ENCODE measurements around the gene PDE2A. TPM values are rescaled to one million over a fixed set of nuclear protein-coding genes. Genes with fewer than 3 reads are reported as not detected.

The PDE2A gene
- total RNA-seq, 1 donor, result 0.36 TPM

DNA sequence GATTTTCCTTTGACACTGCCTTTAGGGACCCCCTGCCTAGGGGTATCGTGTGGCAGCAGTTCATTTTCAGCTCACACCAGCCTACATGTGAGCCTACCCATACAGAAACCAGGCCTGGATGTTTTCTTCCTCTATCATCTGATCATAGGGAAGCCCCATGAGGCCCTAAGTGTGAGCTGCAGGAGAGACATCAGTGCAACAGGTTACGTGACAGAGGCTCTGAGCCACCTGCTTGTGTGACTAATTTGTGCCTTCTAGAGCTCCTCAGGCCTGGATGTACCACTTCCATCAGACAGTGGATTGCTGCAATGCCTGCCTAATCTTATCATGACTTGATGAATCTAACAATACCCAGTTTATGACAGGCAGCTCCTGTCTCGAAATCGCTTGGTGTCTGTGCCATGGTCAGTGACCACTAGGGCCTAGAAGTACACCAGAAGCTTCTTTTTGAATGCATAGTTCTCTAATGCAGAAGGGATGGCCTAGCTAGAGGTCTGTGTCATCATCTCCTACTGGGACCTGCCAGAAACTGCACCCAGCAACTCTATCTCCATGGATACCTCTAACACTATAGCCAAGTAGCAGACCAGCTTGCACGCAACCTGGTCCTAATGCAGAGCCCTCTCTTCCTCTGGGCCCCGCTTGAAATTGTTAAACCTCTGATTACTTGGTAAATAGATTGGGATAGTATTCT lies 130.2 kb downstream of the PDE2A start:
- Histone ChIP-seq H3K36me3 (ENCODE audit: insufficient read depth, low read length) (no peaks in the 10 kb centered on the region), H2AFZ (ENCODE audit: low read length) (no peak overlapping the region), H3K9me3 (ENCODE audit: low read depth, low read length) (no peaks in the 10 kb centered on the region), H4K20me1 (ENCODE audit: insufficient read depth, low read length) (no peaks in the 10 kb centered on the region), H3K4me1 (ENCODE audit: insufficient read depth, low read length) (no peaks in the 10 kb centered on the region), H3K27ac (ENCODE audit: low read depth, low read length) (no peak overlapping the region), H3K79me2 (ENCODE audit: insufficient read depth, low read length) (no peaks in the 10 kb centered on the region), H3K4me2 (ENCODE audit: insufficient read depth, low read length) (no peak overlapping the region), H3K4me3 (ENCODE audit: insufficient read depth, low read length) (no peak overlapping the region), H3K27me3 (ENCODE audit: insufficient read depth, low read length) (peaks cover 60% of the 10 kb centered on the region)
- no peak for DNase-seq (ENCODE audit: insufficient read length, low spot score, missing footprints)
- no peak for TF ChIP-seq CTCF (IDR thresholded peaks at IDR 0.05; ENCODE audit: extremely low read depth, low read depth, low read length)

- Histone ChIP-seq H4K20me1 (ENCODE audit: insufficient read depth, low read length) (no peaks in the 10 kb centered on the region), H3K27me3 (ENCODE audit: insufficient read depth, low read length) (peaks cover 57% of the 10 kb centered on the region), H3K36me3 (ENCODE audit: insufficient read depth, low read length) (no peaks in the 10 kb centered on the region), H3K4me2 (ENCODE audit: insufficient read depth, low read length) (no peak overlapping the region), H3K9me3 (ENCODE audit: low read depth, low read length) (no peaks in the 10 kb centered on the region), H3K27ac (ENCODE audit: low read depth, low read length) (no peak overlapping the region), H3K79me2 (ENCODE audit: insufficient read depth, low read length) (no peaks in the 10 kb centered on the region), H3K4me3 (ENCODE audit: insufficient read depth, low read length) (no peak overlapping the region), H3K4me1 (ENCODE audit: insufficient read depth, low read length) (no peaks in the 10 kb centered on the region), H2AFZ (ENCODE audit: low read length) (no peak overlapping the region)
- TF ChIP-seq CTCF (IDR thresholded peaks at IDR 0.05; ENCODE audit: extremely low read depth, low read depth, low read length), result no peak
- DNase-seq (ENCODE audit: insufficient read length, low spot score, missing footprints), result no peak
These were observed 132.8 kb downstream of the PDE2A start for GRCh38 chr11:72541257-72541974.

- H2AFZ ChIP-seq (ENCODE audit: low read length), result no peak overlapping the region
- H3K9me3 ChIP-seq (ENCODE audit: low read depth, low read length), result no peaks in the 10 kb centered on the region
- no peak overlapping the region for H3K27ac ChIP-seq (ENCODE audit: low read depth, low read length)
- H3K36me3 ChIP-seq (ENCODE audit: insufficient read depth, low read length), result no peaks in the 10 kb centered on the region
- H3K4me1 ChIP-seq (ENCODE audit: insufficient read depth, low read length), result peaks cover 7% of the 10 kb centered on the region
- H3K79me2 ChIP-seq (ENCODE audit: insufficient read depth, low read length), result no peaks in the 10 kb centered on the region
- no peak overlapping the region for H3K4me2 ChIP-seq (ENCODE audit: insufficient read depth, low read length)
- DNase-seq (ENCODE audit: insufficient read length, low spot score, missing footprints), result no peak
- H3K4me3 ChIP-seq (ENCODE audit: insufficient read depth, low read length), result no peak overlapping the region
- H3K27me3 ChIP-seq (ENCODE audit: insufficient read depth, low read length), result peaks cover 43% of the 10 kb centered on the region
- TF ChIP-seq CTCF (IDR thresholded peaks at IDR 0.05; ENCODE audit: extremely low read depth, low read depth, low read length), result no peak
- H4K20me1 ChIP-seq (ENCODE audit: insufficient read depth, low read length), result no peaks in the 10 kb centered on the region
These were observed 137.2 kb downstream of the PDE2A start for GRCh38 chr11:72537051-72537450.

DNA sequence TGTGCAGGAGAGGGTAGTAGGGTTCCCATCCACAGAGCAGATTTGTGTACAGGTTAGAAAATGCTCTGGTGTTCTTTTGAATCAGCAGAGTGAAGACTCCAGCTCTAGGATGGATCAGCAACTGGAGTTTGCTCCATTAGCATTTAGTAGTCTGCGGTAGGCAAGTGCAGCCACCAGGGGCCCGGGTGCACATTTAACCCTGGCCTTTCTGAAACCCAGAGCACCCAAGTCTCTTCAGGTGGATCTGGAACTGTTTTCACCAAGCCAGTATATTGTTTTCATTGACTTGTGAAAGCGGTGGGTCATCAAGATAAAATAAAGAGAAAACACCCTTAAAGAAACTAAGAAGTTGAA lies 139.1 kb downstream of the PDE2A start:
- Histone ChIP-seq H3K4me2 (ENCODE audit: insufficient read depth, low read length) (no peak overlapping the region), H3K9me3 (ENCODE audit: low read depth, low read length) (no peaks in the 10 kb centered on the region), H3K27me3 (ENCODE audit: insufficient read depth, low read length) (peaks cover 28% of the 10 kb centered on the region), H3K36me3 (ENCODE audit: insufficient read depth, low read length) (no peaks in the 10 kb centered on the region), H3K4me1 (ENCODE audit: insufficient read depth, low read length) (peaks cover 7% of the 10 kb centered on the region), H3K79me2 (ENCODE audit: insufficient read depth, low read length) (no peaks in the 10 kb centered on the region), H2AFZ (ENCODE audit: low read length) (peak overlapping the region; percentile 16), H4K20me1 (ENCODE audit: insufficient read depth, low read length) (no peaks in the 10 kb centered on the region), H3K4me3 (ENCODE audit: insufficient read depth, low read length) (no peak overlapping the region), H3K27ac (ENCODE audit: low read depth, low read length) (no peak overlapping the region)
- no peak for DNase-seq (ENCODE audit: insufficient read length, low spot score, missing footprints)
- peak; percentile 33 for TF ChIP-seq CTCF (IDR thresholded peaks at IDR 0.05; ENCODE audit: extremely low read depth, low read depth, low read length)
